ENCODE results near the gene FAM43A. TPM values are rescaled to one million over a fixed set of nuclear protein-coding genes. Genes with fewer than 3 reads are reported as not detected.

Gene FAM43A
- total RNA-seq, 1 donor from 2014 or later = 7.6 TPM

DNA sequence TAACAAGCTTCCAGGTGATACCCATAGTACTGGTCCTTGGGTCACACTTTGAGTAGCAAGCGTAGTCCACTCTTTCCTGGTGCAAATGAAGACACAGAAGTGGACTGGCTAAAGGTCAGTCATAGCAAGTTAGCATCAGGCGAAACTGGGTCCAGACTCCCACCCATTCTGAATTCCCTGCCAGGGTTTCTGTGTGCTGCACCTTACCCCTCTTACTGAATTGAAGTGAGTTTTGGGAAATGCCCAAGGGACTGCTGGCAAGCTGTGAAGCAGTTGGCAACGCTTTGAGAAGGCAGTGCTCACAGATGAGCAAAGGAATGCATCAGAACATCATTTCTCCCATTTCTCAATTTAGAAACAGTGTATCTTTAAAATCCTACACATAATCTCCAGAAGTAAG is 11.9 kb upstream of the FAM43A start:
- H2AFZ ChIP-seq (ENCODE audit: low read depth, low read length) = no peak overlapping the region
- peaks cover 18% of the 10 kb centered on the region for H3K4me1 ChIP-seq (ENCODE audit: insufficient read depth, low read length)
- no peaks in the 10 kb centered on the region for H3K27me3 ChIP-seq (ENCODE audit: insufficient read depth, low read length)
- peaks cover 3% of the 10 kb centered on the region for H3K36me3 ChIP-seq (ENCODE audit: insufficient read depth, low read length)
- no peak for FAIRE-seq
- no peak overlapping the region for H3K4me2 ChIP-seq (ENCODE audit: low read length)
- Mint-ChIP-seq H3K9me3 (ENCODE audit: unreplicated experiment) (no peaks in the 10 kb centered on the region), H3K4me1 (ENCODE audit: low read depth, unreplicated experiment) (peaks cover 8% of the 10 kb centered on the region), H3K27ac (ENCODE audit: unreplicated experiment) (peak overlapping the region; percentile 59), H3K4me3 (ENCODE audit: unreplicated experiment) (peak overlapping the region; percentile 40), H3K36me3 (ENCODE audit: low read depth, unreplicated experiment) (no peaks in the 10 kb centered on the region), H3K27me3 (ENCODE audit: low read depth, unreplicated experiment) (peaks cover 32% of the 10 kb centered on the region)
- no peak overlapping the region for H3K9ac ChIP-seq (ENCODE audit: low read length)
- H3K79me2 ChIP-seq (ENCODE audit: insufficient read depth, low read length) = peaks cover 33% of the 10 kb centered on the region
- DNase-seq (ENCODE audit: low read depth) = no peak
- TF ChIP-seq, protein P1, sequence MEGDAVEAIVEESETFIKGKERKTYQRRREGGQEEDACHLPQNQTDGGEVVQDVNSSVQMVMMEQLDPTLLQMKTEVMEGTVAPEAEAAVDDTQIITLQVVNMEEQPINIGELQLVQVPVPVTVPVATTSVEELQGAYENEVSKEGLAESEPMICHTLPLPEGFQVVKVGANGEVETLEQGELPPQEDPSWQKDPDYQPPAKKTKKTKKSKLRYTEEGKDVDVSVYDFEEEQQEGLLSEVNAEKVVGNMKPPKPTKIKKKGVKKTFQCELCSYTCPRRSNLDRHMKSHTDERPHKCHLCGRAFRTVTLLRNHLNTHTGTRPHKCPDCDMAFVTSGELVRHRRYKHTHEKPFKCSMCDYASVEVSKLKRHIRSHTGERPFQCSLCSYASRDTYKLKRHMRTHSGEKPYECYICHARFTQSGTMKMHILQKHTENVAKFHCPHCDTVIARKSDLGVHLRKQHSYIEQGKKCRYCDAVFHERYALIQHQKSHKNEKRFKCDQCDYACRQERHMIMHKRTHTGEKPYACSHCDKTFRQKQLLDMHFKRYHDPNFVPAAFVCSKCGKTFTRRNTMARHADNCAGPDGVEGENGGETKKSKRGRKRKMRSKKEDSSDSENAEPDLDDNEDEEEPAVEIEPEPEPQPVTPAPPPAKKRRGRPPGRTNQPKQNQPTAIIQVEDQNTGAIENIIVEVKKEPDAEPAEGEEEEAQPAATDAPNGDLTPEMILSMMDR (IDR thresholded peaks at IDR 0.05; ENCODE audit: insufficient read depth, low read depth, low read length) = no peak
- TF ChIP-seq EZH2 (IDR thresholded peaks at IDR 0.05; ENCODE audit: insufficient read depth, low read length) = no peak
- no peak overlapping the region for H3K27ac ChIP-seq (ENCODE audit: low read depth, low read length)
- no peak overlapping the region for H3K4me3 ChIP-seq (ENCODE audit: insufficient read depth, low read depth, low read length)
- no peaks in the 10 kb centered on the region for H3K9me3 ChIP-seq (ENCODE audit: insufficient read depth, low read depth, low read length)
- peaks cover 17% of the 10 kb centered on the region for H4K20me1 ChIP-seq (ENCODE audit: insufficient read depth, low read length)

DNA sequence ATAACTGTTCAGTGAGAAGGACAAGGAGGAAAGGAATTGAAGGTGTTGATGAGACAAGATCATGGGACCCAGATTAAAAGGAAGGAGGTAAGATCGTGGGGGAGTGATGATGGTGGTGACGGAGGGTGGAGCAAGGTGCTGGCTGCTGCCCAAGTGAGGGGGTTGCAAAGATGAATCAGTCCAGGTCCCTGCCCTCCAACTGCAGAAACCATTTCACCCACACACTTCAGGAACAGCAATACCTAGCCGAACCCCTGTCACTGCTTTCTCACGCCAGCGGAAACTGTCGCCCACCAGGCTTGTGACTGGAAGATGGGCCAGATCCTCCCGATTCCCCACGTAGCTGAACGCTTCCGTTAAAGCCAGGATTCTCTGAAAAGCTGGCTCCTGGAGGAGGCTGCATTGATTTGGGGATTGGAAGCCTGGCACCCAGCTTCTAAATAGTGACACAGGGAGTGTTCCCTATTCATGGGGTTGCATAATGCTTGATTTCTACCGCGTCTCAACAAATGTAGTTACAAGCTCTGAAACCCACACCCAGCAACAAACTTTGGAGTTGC is 10.5 kb upstream of the FAM43A start:
- DNase-seq (ENCODE audit: low read depth) (peak; percentile 42), FAIRE-seq (no peak)
- peak overlapping the region; percentile 69 for H2AFZ ChIP-seq (ENCODE audit: low read depth, low read length)
- no peak overlapping the region for H3K4me3 ChIP-seq (ENCODE audit: insufficient read depth, low read depth, low read length)
- no peaks in the 10 kb centered on the region for H3K27me3 ChIP-seq (ENCODE audit: insufficient read depth, low read length)
- H3K4me3 Mint-ChIP-seq (ENCODE audit: unreplicated experiment) = no peak overlapping the region
- H3K9me3 ChIP-seq (ENCODE audit: insufficient read depth, low read depth, low read length) = no peaks in the 10 kb centered on the region
- H3K79me2 ChIP-seq (ENCODE audit: insufficient read depth, low read length) = peaks cover 19% of the 10 kb centered on the region
- H3K4me2 ChIP-seq (ENCODE audit: low read length) = peak overlapping the region; percentile 72
- H3K27ac ChIP-seq (ENCODE audit: low read depth, low read length) = no peak overlapping the region
- peaks cover 18% of the 10 kb centered on the region for H3K4me1 ChIP-seq (ENCODE audit: insufficient read depth, low read length)
- H3K36me3 ChIP-seq (ENCODE audit: insufficient read depth, low read length) = no peaks in the 10 kb centered on the region
- H3K27ac Mint-ChIP-seq (ENCODE audit: unreplicated experiment) = no peak overlapping the region
- peaks cover 10% of the 10 kb centered on the region for H3K4me1 Mint-ChIP-seq (ENCODE audit: low read depth, unreplicated experiment)
- peaks cover 35% of the 10 kb centered on the region for H3K27me3 Mint-ChIP-seq (ENCODE audit: low read depth, unreplicated experiment)
- no peak overlapping the region for H3K9ac ChIP-seq (ENCODE audit: low read length)
- no peak for TF ChIP-seq EZH2 (IDR thresholded peaks at IDR 0.05; ENCODE audit: insufficient read depth, low read length)
- TF ChIP-seq, protein P1 (IDR thresholded peaks at IDR 0.05; ENCODE audit: insufficient read depth, low read depth, low read length) = no peak
- H3K9me3 Mint-ChIP-seq (ENCODE audit: unreplicated experiment) = no peaks in the 10 kb centered on the region
- H4K20me1 ChIP-seq (ENCODE audit: insufficient read depth, low read length) = peaks cover 12% of the 10 kb centered on the region
- no peaks in the 10 kb centered on the region for H3K36me3 Mint-ChIP-seq (ENCODE audit: low read depth, unreplicated experiment)

DNA sequence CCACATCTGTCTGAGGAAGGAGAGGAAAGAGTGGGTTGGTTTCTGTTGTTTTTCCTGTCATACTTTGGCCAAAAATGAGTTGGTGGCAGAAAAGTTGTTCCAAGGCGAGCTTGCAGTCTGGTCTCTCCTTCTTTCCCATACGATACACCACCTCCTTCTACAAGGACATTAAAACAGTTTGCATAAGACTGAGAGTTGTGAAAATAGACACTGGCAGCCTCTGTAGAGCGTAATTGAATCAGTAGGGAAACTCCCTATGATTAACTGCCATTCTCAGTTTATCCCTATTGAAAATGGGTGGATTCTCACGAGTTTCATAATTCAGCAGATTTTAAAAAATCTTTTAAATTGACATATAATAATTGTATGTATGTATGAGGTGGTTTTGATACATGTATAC is 10.0 kb upstream of the FAM43A start:
- Histone ChIP-seq H3K27me3 (ENCODE audit: insufficient read depth, low read length) (no peaks in the 10 kb centered on the region), H3K4me3 (ENCODE audit: insufficient read depth, low read depth, low read length) (no peak overlapping the region), H2AFZ (ENCODE audit: low read depth, low read length) (no peak overlapping the region), H3K36me3 (ENCODE audit: insufficient read depth, low read length) (no peaks in the 10 kb centered on the region), H3K9ac (ENCODE audit: low read length) (no peak overlapping the region), H3K4me1 (ENCODE audit: insufficient read depth, low read length) (peaks cover 16% of the 10 kb centered on the region), H3K79me2 (ENCODE audit: insufficient read depth, low read length) (peaks cover 14% of the 10 kb centered on the region), H4K20me1 (ENCODE audit: insufficient read depth, low read length) (peaks cover 7% of the 10 kb centered on the region), H3K4me2 (ENCODE audit: low read length) (peak overlapping the region; percentile 72), H3K9me3 (ENCODE audit: insufficient read depth, low read depth, low read length) (no peaks in the 10 kb centered on the region), H3K27ac (ENCODE audit: low read depth, low read length) (no peak overlapping the region)
- no peaks in the 10 kb centered on the region for H3K36me3 Mint-ChIP-seq (ENCODE audit: low read depth, unreplicated experiment)
- H3K27me3 Mint-ChIP-seq (ENCODE audit: low read depth, unreplicated experiment) = peaks cover 35% of the 10 kb centered on the region
- no peak overlapping the region for H3K27ac Mint-ChIP-seq (ENCODE audit: unreplicated experiment)
- H3K9me3 Mint-ChIP-seq (ENCODE audit: unreplicated experiment) = no peaks in the 10 kb centered on the region
- DNase-seq (ENCODE audit: low read depth) (no peak), FAIRE-seq (no peak)
- H3K4me1 Mint-ChIP-seq (ENCODE audit: low read depth, unreplicated experiment) = peaks cover 8% of the 10 kb centered on the region
- TF ChIP-seq, protein P1 (IDR thresholded peaks at IDR 0.05; ENCODE audit: insufficient read depth, low read depth, low read length) = no peak
- no peak for TF ChIP-seq EZH2 (IDR thresholded peaks at IDR 0.05; ENCODE audit: insufficient read depth, low read length)
- no peak overlapping the region for H3K4me3 Mint-ChIP-seq (ENCODE audit: unreplicated experiment)

All from astrocyte (in vitro differentiated cells and primary cell).